Kasumi-1 (cell line): ENCODE measurements around the gene BCL2L12.
"Not testable (repeated sequence)": the region's sequence is repeated elsewhere in the genome, so short reads cannot be mapped to it uniquely, and the experiment has no call there.

Experiments used
- DNase-seq, 2 experiments: peaks; one replicate each; lab custom pipeline; 2025; lab: John Stamatoyannopoulos, UW

BCL2L12 gene

DNA sequence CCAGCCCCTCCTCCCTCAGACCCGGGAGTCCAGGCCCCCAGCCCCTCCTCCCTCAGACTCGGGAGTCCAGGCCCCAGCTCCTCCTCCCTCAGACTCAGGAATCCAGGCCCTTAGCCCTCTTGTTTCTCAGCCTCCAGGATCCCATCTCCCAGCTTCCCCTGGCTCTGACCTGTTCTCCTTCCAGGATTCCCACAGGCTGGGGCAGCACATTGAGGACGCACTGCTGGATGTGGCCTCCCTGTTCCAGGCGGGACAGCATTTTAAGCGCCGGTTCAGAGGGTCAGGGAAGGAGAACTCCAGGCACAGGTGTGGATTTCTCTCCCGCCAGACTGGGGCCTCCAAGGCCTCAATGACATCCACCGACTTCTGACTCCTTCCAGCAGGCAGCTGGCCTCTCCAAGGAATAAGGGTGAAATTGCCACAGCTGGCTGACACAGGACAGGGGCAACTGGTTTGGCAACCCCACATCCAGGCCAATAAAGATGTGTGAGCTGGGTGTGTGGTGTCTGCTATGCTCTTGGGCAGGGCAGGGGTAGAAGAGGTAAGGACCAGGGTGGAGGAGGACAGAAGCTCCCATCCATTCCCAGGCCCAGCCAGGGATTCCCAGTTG lies 47.6 kb downstream of the BCL2L12 start:
- no peak for DNase-seq

DNA sequence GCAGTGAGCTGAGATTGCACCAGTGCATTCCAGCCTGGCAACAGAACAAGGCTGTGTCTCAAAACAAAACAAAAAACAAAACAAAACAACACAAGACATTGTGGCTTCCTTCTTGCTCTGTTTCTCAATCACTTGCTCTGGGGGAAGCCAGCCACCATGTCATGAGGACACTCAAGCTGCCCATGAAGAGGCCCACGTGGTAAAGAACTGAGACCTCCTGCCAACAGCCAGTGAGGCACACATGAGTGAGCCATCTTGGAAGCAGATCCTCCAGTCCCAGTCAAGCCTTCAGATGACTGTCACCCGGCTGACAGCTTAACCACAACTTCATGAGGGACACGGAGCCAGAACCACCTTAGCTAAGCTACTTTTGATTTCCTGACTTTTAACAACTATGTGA lies 50.4 kb downstream of the BCL2L12 start:
- no peak for DNase-seq

DNA sequence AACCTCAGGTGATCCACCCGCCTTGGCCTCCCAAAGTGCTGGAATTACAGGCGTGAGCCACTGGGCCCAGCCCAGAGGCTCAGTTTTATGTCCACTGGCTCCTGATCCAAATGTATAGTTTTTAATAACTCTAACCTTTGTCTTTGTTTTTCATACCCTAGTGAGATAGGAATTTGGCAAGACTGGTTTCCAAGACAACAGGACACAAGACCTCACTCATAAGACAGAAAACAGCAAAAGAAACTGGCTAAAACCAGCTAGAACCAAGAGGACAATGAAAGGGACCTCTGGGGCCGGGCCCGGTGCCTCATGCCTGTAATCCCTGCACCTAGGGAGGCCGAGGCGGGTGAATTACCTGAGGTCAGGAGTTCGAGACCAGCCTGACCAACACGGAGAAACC lies 52.8 kb downstream of the BCL2L12 start:
- DNase-seq = no peak

GRCh38 chr19:49718991-49719390 lies 53.3 kb downstream of the BCL2L12 start:
- DNase-seq = no peak

- DNase-seq = not testable (repeated sequence)
Observed at GRCh38 chr19:49719420-49719819, 53.7 kb downstream of the BCL2L12 start.
